Spleen (tissue), 11 donors: ENCODE measurements around the gene FBXO21. TPM values are rescaled to one million over a fixed set of nuclear protein-coding genes. Genes with fewer than 3 reads are reported as not detected.
"Not testable (repeated sequence)": the region's sequence is repeated elsewhere in the genome, so short reads cannot be mapped to it uniquely, and the experiment has no call there.

Source experiments
- DNase-seq: peaks from one replicate; pipeline ENCODE4 v3.0.0-alpha.2; 2020
- H3K27ac ChIP-seq, 8 donors: fragments of 200-600 bp; sonication (generic) in 7 of 8; 1 replicate in 4 of 8; 2 replicates in 4 of 8; pipeline versions ENCODE4 v1.5.0 to v1.8.0; 2016 to 2021; ENCODE audit warnings: inconsistent platforms in 4 of 8, mild to moderate bottlenecking in 4 of 8, moderate library complexity in 1 of 8
- H3K27me3 ChIP-seq, 7 donors: fragments of 200-600 bp; sonication (generic) in 6 of 7; replicated peaks in 1 of 7; 1 replicate in 4 of 7; 2 replicates in 3 of 7; pipeline versions ENCODE4 v1.5.0 to v1.8.0; 2016 to 2021; ENCODE audit warnings: inconsistent platforms in 3 of 7, mild to moderate bottlenecking in 1 of 7
- H3K36me3 ChIP-seq, 6 donors: fragments of 200-600 bp; sonication (generic) in 5 of 6; 1 replicate in 4 of 6; 2 replicates in 2 of 6; pipeline versions ENCODE4 v1.5.0 to v1.8.0; 2016 to 2021; ENCODE audit warnings: inconsistent platforms in 2 of 6
- H3K4me1 ChIP-seq, 6 donors: fragments of 200-600 bp; sonication (generic) in 5 of 6; 1 replicate in 3 of 6; 2 replicates in 3 of 6; pipeline versions ENCODE4 v1.5.0 to v1.8.0; 2016 to 2021; ENCODE audit warnings: inconsistent platforms in 3 of 6
- H3K4me3 ChIP-seq, 8 donors: fragments of 200-600 bp; sonication (generic) in 7 of 8; 1 replicate in 4 of 8; 2 replicates in 4 of 8; pipeline versions ENCODE4 v1.5.0 to v1.8.0; 2016 to 2021; ENCODE audit warnings: inconsistent platforms in 4 of 8, mild to moderate bottlenecking in 4 of 8, moderate library complexity in 2 of 8
- H3K9me3 ChIP-seq, 8 donors: fragments of 200-600 bp; sonication (generic) in 7 of 8; 1 replicate in 4 of 8; 2 replicates in 4 of 8; pipeline versions ENCODE4 v1.5.0 to v1.8.0; 2016 to 2021; ENCODE audit warnings: inconsistent platforms in 4 of 8
- CTCF ChIP-seq, 11 experiments: fragments of 200-600 bp in 7 of 11; fragments of 450-650 bp in 4 of 11; sonication (generic) in 4 of 11; IDR thresholded peaks in 8 of 11; conservative IDR thresholded peaks in 3 of 11; 1 replicate in 7 of 11; 2 replicates in 4 of 11; pipeline versions ENCODE4 v1.4.0 to v1.8.0; 2016 to 2021; ENCODE audit warnings: antibody characterized with exemption in 11 of 11, inconsistent platforms in 4 of 11, mild to moderate bottlenecking in 1 of 11
- POLR2A ChIP-seq, 3 donors: fragments of 450-650 bp; IDR thresholded peaks; one replicate each; pipeline ENCODE4 v1.5.1; 2017; ENCODE audit warnings: antibody characterized with exemption in 3 of 3, mild to moderate bottlenecking in 1 of 3
- POLR2AphosphoS5 ChIP-seq, 3 donors: sonication (generic); formaldehyde crosslinking; IDR thresholded peaks; one replicate each; pipeline ENCODE4 v1.5.1; 2017; ENCODE audit warnings: antibody characterized with exemption in 3 of 3
- WGBS, 5 donors: extraction: QIAGEN DNeasy Blood & Tissue Kit in 3 of 5; methylation state at CpG; one replicate each; pipeline versions ENCODE4 v1.1.5 to v1.1.7; 2013 to 2018; 5-methylcytosine and 5-hydroxymethylcytosine counted together
- intact Hi-C: fragments of 100-400 bp; cut with DNase I; formaldehyde crosslinking; loops from one replicate; pipeline ENCODE4 v1.15.0; 2023; ENCODE audit warnings: low total_unique reads
- polyA plus RNA-seq, 3 donors: library from polyadenylated mRNA; stranded (reverse); fragments of 200-250 nt; gene quantifications; one replicate each; pipeline ENCODE4 v1.2.1, GENCODE V29; 2013
- total RNA-seq, 7 donors: library from RNA; depleted of rRNA in 3 of 7; stranded (reverse); fragments of >200 nt in 3 of 7; fragmentation: NEBNext Ultra II Directional in 4 of 7; extraction: Animal tissue kit (Norgen Biotek cat#: 25700) in 4 of 7; gene quantifications; one replicate each; pipeline versions ENCODE4 v1.1.0 to v1.2.1, GENCODE V29; 2016 to 2021
- donor health status: healthy with polysubstance abuse.
- donor health status: DM: no; HTN: no; CAD: no; lungs with moderate emphysema.
- donor health status: DM: no; HTN: no; CAD: no.
- donor health status: Bipolar disorder and iron deficiency.
- donor health status: healthy.
- donor health status: DM: no; HTN: no; CAD: no.
- donor health status: DM: yes; HTN: yes; CAD: no.

FBXO21 gene
- total and polyA plus RNA-seq, 10 donors, result 6.3 to 130 (median 39.2) TPM

GRCh38 chr12:117202033-117202432 lies 11.8 kb upstream of the FBXO21 start:
- no peaks in the 10 kb centered on the region for H3K36me3 ChIP-seq
- intact Hi-C loops, result no loop called here
- no peak overlapping the region for H3K27ac ChIP-seq
- no peaks in the 10 kb centered on the region for H3K4me1 ChIP-seq
- WGBS, 5 donors, result 90 to 92% (median 92%) methylated on average over 9 of the region's 9 CpGs
- peaks cover 0 to 25% (median 0%) of the 10 kb centered on the region in 7 donors for H3K27me3 ChIP-seq
- no peak overlapping the region for H3K4me3 ChIP-seq
- TF ChIP-seq CTCF (IDR thresholded peaks at IDR 0.05 in 8 of 11, conservative IDR thresholded peaks at IDR 0.05 in 3 of 11) (no peak), POLR2AphosphoS5 (IDR thresholded peaks at IDR 0.05) (no peak), POLR2A (IDR thresholded peaks at IDR 0.05) (no peak)
- peaks cover 0 to 3% (median 0%) of the 10 kb centered on the region in 8 donors for H3K9me3 ChIP-seq
- DNase-seq, result peak; percentile 17

GRCh38 chr12:117199956-117200744 lies 9.9 kb upstream of the FBXO21 start:
- H3K27ac ChIP-seq, intact Hi-C loops, H3K9me3 ChIP-seq, H3K4me3 ChIP-seq, H3K36me3 ChIP-seq, H3K4me1 ChIP-seq: not testable (repeated sequence)
- H3K27me3 ChIP-seq, result peaks cover 0 to 18% (median 0%) of the 10 kb centered on the region in 7 donors
- 81 to 90% (median 89%) methylated on average over 8 of the region's 8 CpGs for WGBS, 5 donors
- DNase-seq, result peak; percentile 19

DNA sequence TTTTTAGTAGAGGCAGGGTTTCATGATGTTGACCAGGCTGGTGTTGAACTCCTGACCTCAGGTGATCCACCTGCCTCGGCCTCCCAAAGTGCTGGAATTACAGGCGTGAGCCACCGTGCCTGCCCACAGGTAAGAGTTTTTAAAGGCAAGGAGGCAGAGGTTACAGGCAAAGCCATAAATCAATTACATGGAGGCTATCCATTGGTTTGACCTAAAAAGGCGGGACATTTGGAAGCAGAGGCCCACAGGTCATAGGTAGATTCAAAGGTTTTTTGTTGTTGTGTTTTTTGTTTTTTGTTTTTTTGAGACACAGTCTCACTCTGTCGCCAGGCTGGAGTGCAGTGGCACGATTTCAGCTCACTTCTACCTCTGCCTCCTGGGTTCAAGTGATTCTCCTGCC lies 6.1 kb upstream of the FBXO21 start:
- H3K27ac ChIP-seq, H3K9me3 ChIP-seq, H3K4me1 ChIP-seq, H3K4me3 ChIP-seq, H3K36me3 ChIP-seq, intact Hi-C loops, DNase-seq: not testable (repeated sequence)
- peaks cover 0 to 11% (median 0%) of the 10 kb centered on the region in 7 donors for H3K27me3 ChIP-seq
- WGBS, 5 donors, result 85 to 94% (median 90%) methylated on average over 6 of the region's 6 CpGs

DNA sequence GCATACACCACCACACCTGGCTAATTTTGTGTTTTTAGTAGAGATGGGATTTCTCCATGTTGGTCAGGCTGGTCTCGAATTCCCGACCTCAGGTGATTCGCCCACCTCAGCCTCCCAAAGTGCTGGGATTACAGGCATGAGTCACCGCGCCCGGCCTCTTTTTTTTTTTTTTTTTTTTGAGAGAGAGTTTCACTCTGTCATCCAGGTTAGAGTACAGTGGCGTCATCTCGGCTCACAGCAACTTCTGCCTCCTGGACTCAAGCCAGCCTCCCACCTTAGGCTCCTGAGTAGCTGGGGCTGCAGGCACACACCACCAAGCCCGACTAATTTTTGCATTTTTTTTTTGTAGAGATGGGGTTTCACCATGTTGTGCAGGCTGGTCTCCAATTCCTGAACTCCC lies 4.8 kb upstream of the FBXO21 start:
- H3K9me3 ChIP-seq, intact Hi-C loops, H3K4me3 ChIP-seq, H3K36me3 ChIP-seq, DNase-seq, H3K27ac ChIP-seq, H3K4me1 ChIP-seq: not testable (repeated sequence)
- 91 to 97% (median 93%) methylated on average over 7 to 9 of the region's 9 CpGs for WGBS, 5 donors
- H3K27me3 ChIP-seq, result peaks cover 0 to 11% (median 0%) of the 10 kb centered on the region in 7 donors

DNA sequence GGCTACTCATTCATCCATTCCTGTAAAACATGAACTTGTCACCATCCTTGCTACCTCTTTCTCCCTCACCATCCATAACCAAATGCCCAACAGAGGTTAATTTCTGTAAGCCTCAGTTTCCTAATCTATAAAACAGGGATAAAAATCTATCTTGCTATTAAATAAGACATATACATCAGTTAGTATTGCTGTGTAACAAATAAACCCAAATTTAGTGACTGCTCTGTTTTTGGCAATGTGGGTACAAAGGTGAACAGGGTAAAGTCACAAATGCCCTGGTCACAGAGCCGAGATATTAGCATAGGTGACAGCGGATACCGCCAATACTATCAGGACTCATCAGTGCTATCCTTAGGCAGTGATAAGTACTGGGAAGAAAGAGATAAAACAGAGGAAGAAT lies 3.6 kb upstream of the FBXO21 start:
- no peak for DNase-seq
- no peak for TF ChIP-seq POLR2AphosphoS5 (IDR thresholded peaks at IDR 0.05)
- no peak for TF ChIP-seq POLR2A (IDR thresholded peaks at IDR 0.05)
- TF ChIP-seq CTCF (IDR thresholded peaks at IDR 0.05 in 8 of 11, conservative IDR thresholded peaks at IDR 0.05 in 3 of 11), result no peak
- intact Hi-C loops, result no loop called here
- H3K27me3 ChIP-seq, result peaks cover 0 to 8% (median 0%) of the 10 kb centered on the region in 7 donors
- no peak overlapping the region for H3K4me3 ChIP-seq
- 93 to 100% (median 97%) methylated on average over 3 of the region's 3 CpGs for WGBS, 5 donors
- peaks cover 0 to 18% (median 13%) of the 10 kb centered on the region in 6 donors for H3K4me1 ChIP-seq
- H3K36me3 ChIP-seq, result no peaks in the 10 kb centered on the region
- H3K27ac ChIP-seq, result no peak overlapping the region
- peaks cover 0 to 5% (median 0%) of the 10 kb centered on the region in 8 donors for H3K9me3 ChIP-seq

- H3K36me3 ChIP-seq, intact Hi-C loops, H3K27me3 ChIP-seq, DNase-seq, H3K4me3 ChIP-seq, H3K9me3 ChIP-seq, H3K27ac ChIP-seq: not testable (repeated sequence)
- peaks cover under 1 to 31% (median 25%) of the 10 kb centered on the region in 6 donors for H3K4me1 ChIP-seq
- 82 to 89% (median 89%) methylated on average over 9 of the region's 9 CpGs for WGBS, 5 donors
These were observed 2.3 kb upstream of the FBXO21 start for GRCh38 chr12:117192581-117192980.
